ENCODE data around the gene FRMD4B.

FRMD4B gene

DNA sequence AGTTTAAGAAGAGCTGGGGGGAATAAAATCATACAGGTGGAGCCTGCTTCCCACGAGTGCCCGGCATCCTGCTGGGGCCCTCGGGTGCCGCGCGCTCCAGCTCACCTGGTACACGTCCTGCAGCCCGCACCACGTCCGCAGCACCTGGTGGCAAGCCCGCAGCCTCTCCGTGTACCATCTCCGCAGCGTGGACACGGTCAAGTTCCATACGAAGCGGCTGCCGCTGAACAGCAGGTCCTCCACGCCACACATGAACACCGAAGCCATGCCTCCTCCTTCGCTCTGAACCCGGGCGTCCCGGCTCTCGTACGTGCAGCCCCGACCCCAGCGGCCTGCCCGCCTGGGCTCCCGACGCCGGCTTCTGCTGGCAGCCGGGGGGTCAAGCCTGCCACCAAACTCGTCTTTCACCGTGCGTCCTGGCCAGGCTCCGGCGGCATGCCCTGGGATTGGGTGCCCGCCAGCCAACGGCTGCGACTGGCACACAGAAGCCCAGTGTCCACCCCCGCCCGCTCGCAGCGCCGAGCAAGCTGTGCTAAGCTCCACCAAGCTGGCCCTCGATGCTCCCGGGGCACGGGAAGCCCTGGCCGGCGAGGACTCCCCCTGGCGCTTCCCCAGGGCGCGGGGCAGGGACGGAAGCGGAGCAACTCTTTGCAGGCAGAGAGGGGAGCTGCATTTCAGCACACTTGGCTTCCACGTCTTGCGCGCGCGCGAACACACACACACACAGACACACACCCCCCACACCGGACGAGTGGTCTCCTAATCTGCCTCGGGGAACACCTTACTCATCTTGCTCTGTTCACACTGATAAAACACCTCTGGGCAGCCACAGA lies at the start of gene FRMD4B:
Gene FRMD4B, minus strand, starts transcription at position 366 of the 833 bp plus-strand sequence. Its CDS starts 99 bp downstream, at position 267.
- Histone ChIP-seq H3K9ac (peak within 1 kb of the TSS; percentile 81 to 96 (median 90)), H3K4me2 (peak within 1 kb of the TSS; percentile 80 to 96 (median 87)), H3K27ac (peak within 1 kb of the TSS; percentile 70 to 94 (median 86); a peak in 21 of 22 replicates), H4K20me1 (peaks cover 0 to 9% (median 0%) of the 10 kb centered on the region in 11 experiments; a peak in 2 of 22 replicates), H3K27me3 (no peaks in the 10 kb centered on the region), H3K4me3 (peak within 1 kb of the TSS; percentile 74 to 90 (median 85)), H3K36me3 (0 out of 22 replicates have a peak, but pooled peaks cover 0 to 6% (median 0%) of the 10 kb centered on the region in 11 experiments), H3K9me3 (replicated peaks in 1 of 11) (no peaks in the 10 kb centered on the region), H3K4me1 (peaks cover 60 to 88% (median 79%) of the 10 kb centered on the region in 10 experiments)
- TF ChIP-seq Cebpa-rat (IDR thresholded peaks at IDR 0.05): no peak

DNA sequence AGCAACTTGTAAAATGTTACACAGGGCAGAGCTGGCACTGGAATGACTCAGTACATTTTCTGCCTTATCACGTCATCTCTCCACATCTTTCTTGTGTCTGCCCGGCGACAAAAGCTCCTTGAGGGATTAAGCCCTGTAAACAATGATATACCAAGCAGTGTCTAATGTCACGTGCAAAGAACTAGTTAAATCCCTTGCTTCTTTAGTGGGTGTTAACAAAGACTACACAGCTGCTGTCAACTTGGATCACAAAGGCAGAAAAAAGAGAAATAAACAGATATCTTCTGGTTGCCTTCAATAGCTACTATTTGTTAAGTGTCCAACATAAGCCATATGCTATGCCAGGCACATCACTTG lies 48.1 kb upstream of the FRMD4B start:
- Histone ChIP-seq H3K9me3 (replicated peaks in 1 of 11) (no peaks in the 10 kb centered on the region), H3K9ac (no peak overlapping the region), H3K4me1 (peaks cover 0 to 20% (median 0%) of the 10 kb centered on the region in 10 experiments; a peak in 7 of 20 replicates), H3K36me3 (peaks cover 0 to 19% (median 0%) of the 10 kb centered on the region in 11 experiments; a peak in 3 of 22 replicates), H3K27me3 (no peaks in the 10 kb centered on the region), H3K4me2 (peak overlapping the region in 1 of 11 experiments; percentile 2; a peak in 1 of 22 replicates), H3K27ac (no peak overlapping the region), H4K20me1 (peaks cover 0 to 11% (median 0%) of the 10 kb centered on the region in 11 experiments; a peak in 1 of 22 replicates), H3K4me3 (no peak overlapping the region)
- TF ChIP-seq Cebpa-rat (IDR thresholded peaks at IDR 0.05): no peak

DNA sequence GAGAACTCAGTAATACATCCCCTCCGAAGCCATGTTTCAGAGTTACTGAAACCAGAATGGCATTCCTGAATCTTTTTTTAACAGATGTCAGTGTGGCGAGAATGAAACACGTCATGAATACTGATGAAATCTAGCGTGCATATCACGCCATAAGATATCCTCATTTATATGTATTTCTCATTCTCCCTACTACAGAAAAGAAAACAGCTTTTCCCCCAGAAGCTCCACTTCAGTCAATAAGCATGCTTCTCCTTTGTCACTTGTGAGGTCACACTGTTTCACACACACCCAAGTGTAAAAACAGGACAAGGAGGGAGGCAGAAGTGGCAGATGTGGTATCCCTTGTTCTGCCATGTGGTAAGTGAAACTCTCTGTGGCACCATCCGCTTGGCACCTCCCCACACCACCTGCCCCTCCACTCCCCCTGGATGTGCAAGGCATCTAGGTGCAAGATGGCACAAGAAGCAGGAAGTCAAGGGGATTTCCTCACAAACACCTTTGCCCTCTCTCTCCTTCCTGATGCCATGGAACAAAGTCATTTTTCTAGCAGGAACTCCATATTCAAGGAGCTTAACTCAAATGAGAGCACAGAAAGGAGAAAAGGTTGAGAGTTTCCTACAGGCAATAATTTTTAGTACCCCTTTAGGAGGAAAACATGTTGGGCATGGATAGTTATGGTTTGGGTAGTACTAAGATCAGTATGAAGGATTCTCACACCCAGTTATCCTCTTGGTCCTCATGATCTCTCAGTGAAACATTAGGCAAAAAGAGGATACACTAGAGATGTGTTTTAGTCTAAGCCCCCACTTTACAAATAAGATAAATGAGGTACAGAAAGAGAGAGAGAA lies 47.5 kb upstream of the FRMD4B start:
- Histone ChIP-seq H3K9me3 (replicated peaks in 1 of 11) (no peaks in the 10 kb centered on the region), H4K20me1 (peaks cover 0 to 11% (median 0%) of the 10 kb centered on the region in 11 experiments; a peak in 1 of 22 replicates), H3K9ac (no peak overlapping the region), H3K36me3 (peaks cover 0 to 19% (median 0%) of the 10 kb centered on the region in 11 experiments; a peak in 3 of 22 replicates), H3K27ac (no peak overlapping the region), H3K4me1 (peaks cover 0 to 20% (median 0%) of the 10 kb centered on the region in 10 experiments; a peak in 7 of 20 replicates), H3K27me3 (no peaks in the 10 kb centered on the region), H3K4me2 (peak overlapping the region in 1 of 11 experiments; percentile 2; a peak in 1 of 22 replicates), H3K4me3 (no peak overlapping the region)
- no peak for TF ChIP-seq Cebpa-rat (IDR thresholded peaks at IDR 0.05)

DNA sequence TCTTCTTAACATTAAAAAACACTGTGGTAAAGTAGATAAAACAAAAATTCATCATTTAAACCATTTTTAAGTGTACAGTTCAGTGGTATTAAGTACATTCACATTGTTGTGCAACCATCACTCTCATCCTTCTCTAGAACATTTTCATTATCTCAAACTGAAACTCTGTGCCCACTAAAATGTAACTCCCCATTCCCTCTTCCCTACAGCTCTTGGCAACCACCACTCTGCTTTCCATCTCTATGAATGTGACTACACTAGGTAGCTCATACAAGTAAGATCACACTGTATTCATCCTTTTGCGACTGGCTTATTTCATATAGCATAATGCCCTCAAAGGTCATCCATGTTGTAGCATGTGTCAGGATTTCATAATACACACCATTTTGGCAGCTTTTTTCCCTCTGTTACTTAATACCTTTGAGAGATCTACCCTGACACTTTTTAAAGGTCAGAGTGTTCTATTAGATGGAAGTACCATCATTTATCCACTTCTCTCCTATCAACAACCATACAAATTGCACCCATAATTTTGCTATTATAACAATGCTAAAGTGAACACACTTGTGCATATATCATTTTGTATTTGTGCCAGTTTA lies 42.9 kb upstream of the FRMD4B start:
- no peak overlapping the region for H3K9ac ChIP-seq
- H3K9me3 ChIP-seq (replicated peaks in 1 of 11): no peaks in the 10 kb centered on the region
- no peak for TF ChIP-seq Cebpa-rat (IDR thresholded peaks at IDR 0.05)
- peaks cover 0 to 6% (median 0%) of the 10 kb centered on the region in 10 experiments; a peak in 2 of 20 replicates for H3K4me1 ChIP-seq
- H3K4me3 ChIP-seq: no peak overlapping the region
- no peaks in the 10 kb centered on the region; a peak in 1 of 22 replicates for H4K20me1 ChIP-seq
- H3K4me2 ChIP-seq: no peak overlapping the region
- H3K27ac ChIP-seq: no peak overlapping the region
- H3K36me3 ChIP-seq: peaks cover 0 to 19% (median 0%) of the 10 kb centered on the region in 11 experiments; a peak in 3 of 22 replicates
- no peaks in the 10 kb centered on the region for H3K27me3 ChIP-seq

DNA sequence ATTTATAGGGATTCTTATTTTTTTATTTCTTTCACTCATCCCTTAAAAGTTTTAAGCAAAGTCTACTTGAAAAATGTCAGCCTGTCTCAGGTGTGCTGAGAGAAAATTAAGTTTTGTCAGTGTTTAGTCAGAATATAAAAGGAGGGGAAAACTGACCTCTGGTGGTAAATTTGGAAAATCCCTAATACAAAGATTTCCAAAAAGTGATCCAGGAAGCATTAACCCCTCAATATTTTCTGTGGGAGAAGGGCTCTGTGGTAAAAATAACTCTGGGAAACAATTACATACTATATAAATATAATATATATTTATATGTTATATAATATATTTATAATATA lies 41.0 kb upstream of the FRMD4B start:
- Histone ChIP-seq H3K9me3 (replicated peaks in 1 of 11) (no peaks in the 10 kb centered on the region), H4K20me1 (no peaks in the 10 kb centered on the region), H3K4me1 (peaks cover 0 to 5% (median 0%) of the 10 kb centered on the region in 10 experiments; a peak in 2 of 20 replicates), H3K36me3 (peaks cover 0 to 19% (median 0%) of the 10 kb centered on the region in 11 experiments; a peak in 3 of 22 replicates), H3K4me2 (no peak overlapping the region), H3K27me3 (no peaks in the 10 kb centered on the region), H3K27ac (no peak overlapping the region), H3K9ac (no peak overlapping the region), H3K4me3 (no peak overlapping the region)
- TF ChIP-seq Cebpa-rat (IDR thresholded peaks at IDR 0.05): no peak

DNA sequence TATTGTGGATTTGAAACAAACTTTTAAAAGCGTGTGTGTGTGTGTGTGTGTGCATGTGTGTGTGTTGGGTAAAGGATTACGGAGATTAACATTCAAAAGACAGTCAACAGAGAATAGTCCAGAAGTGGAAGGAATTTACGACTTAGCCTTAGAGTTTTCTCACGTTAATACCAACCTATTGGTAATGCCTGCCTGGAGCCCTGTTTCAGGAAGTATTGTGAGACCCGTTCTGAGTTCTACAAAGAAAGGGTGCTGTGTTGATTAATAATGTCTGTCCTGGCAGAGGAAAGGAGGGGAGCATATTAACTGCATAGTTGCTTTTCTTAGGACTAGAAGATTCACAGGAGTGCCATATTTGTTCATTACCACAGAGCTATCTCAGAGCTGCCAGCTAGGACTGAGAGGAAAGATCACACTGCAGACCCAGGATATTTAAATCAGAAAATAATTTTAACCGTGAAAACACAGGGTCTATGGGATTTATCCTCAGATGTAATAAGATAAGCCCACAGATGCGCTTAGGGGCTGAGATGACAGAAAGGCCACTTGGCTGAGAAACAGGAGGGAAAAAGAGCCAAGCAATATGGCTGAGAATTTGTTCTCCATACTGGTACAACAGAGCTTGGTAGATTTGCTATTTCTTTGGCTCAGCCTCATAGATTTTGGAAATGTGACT lies 40.5 kb upstream of the FRMD4B start:
- Histone ChIP-seq H3K27me3 (no peaks in the 10 kb centered on the region), H4K20me1 (no peaks in the 10 kb centered on the region), H3K4me3 (no peak overlapping the region), H3K9ac (no peak overlapping the region), H3K27ac (no peak overlapping the region), H3K9me3 (replicated peaks in 1 of 11) (no peaks in the 10 kb centered on the region), H3K36me3 (peaks cover 0 to 14% (median 0%) of the 10 kb centered on the region in 11 experiments; a peak in 3 of 22 replicates), H3K4me2 (no peak overlapping the region), H3K4me1 (peaks cover 0 to 7% (median 0%) of the 10 kb centered on the region in 10 experiments; a peak in 6 of 20 replicates)
- TF ChIP-seq Cebpa-rat (IDR thresholded peaks at IDR 0.05): no peak

DNA sequence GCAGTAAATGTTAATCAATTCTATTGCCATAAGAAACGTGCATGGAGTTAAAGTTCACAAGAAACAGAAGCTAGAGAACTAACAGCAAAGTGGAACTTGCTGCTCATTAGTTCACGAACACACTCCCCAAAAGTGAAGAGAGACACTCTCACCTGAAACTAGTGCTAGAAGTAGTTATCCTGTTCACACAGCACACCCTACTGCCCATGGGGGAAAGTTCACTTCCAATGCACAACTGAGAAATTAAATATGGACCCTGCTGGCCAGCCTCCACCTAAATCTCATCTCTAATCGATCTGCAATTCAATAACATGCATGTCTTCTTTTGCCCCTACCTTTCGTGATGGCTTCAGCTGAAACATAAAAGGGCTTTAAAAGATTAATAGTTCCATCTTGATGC lies 39.4 kb upstream of the FRMD4B start:
- Histone ChIP-seq H3K9me3 (replicated peaks in 1 of 11) (no peaks in the 10 kb centered on the region), H3K27me3 (no peaks in the 10 kb centered on the region), H3K36me3 (peaks cover 0 to 2% (median 0%) of the 10 kb centered on the region in 11 experiments; a peak in 1 of 22 replicates), H3K9ac (no peak overlapping the region), H3K4me3 (no peak overlapping the region), H3K4me1 (peaks cover 0 to 19% (median 0%) of the 10 kb centered on the region in 10 experiments; a peak in 7 of 20 replicates), H3K27ac (no peak overlapping the region), H4K20me1 (no peaks in the 10 kb centered on the region), H3K4me2 (no peak overlapping the region)
- no peak for TF ChIP-seq Cebpa-rat (IDR thresholded peaks at IDR 0.05)

DNA sequence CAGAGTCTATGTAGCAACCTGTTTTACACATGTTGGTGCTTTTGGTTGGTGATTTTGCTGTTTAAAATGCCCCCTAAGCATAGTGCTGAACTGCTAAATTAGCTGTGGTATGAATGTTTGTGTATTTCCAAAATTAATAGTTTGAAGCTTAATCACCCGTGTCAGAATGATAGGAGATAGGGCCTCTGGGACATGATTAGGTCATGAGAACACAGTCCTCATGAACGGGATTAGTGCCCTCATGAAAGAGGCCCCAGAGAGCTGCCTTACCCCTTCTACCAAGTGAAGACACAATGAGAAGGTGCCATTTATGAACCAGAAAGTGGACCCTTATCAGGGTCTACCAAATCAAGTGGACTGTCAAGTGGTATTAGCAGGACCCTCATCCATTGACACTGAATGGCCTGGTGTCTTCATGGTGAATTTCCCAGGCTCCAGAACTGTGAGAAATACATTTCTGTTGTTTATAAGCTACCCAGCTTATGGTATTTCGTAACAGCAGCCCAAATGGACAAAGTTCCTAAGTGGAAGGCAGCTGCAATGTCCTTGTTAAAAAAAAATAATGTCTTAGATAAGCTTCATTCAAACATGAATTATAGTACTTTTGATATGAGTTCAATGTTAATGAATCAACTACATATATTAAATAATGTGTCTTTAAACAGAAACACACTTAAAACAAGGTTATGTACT lies 37.7 kb upstream of the FRMD4B start:
- TF ChIP-seq Cebpa-rat (IDR thresholded peaks at IDR 0.05): no peak
- Histone ChIP-seq H3K4me2 (peak overlapping the region in 1 of 11 experiments; percentile 5; a peak in 1 of 22 replicates), H3K9ac (no peak overlapping the region), H3K9me3 (replicated peaks in 1 of 11) (no peaks in the 10 kb centered on the region), H4K20me1 (no peaks in the 10 kb centered on the region), H3K4me3 (no peak overlapping the region), H3K4me1 (peaks cover 0 to 19% (median 0%) of the 10 kb centered on the region in 10 experiments; a peak in 7 of 20 replicates), H3K27ac (no peak overlapping the region), H3K36me3 (no peaks in the 10 kb centered on the region), H3K27me3 (no peaks in the 10 kb centered on the region)

Measured in BLaER1 treated with 17β-estradiol and CSF1 and Interleukin-3, amounts not matched to agents 10 nM and 100 nM (cell line).